GM12878 (cell line): ENCODE data around the gene PITPNM3. TPM values are rescaled to one million over a fixed set of nuclear protein-coding genes. Genes with fewer than 3 reads are reported as not detected.

Source experiments
- ATAC-seq: fragments of 200-7000 bp; cut with Tn5 transposase; 3 replicates; pipeline ENCODE4 v1.9.1; 2020; ENCODE audit warnings: mild to moderate bottlenecking, moderate library complexity
- BruUV-seq: library from RNA; stranded (reverse); fragments of 400-500 nt; replicated peaks from 2 replicates; lab custom pipeline; 2021; lab: Mats Ljungman, UMichigan
- CTCF ChIA-PET: fragments of 300-600 bp; sonication (Branson Sonifier 250); formaldehyde crosslinking; extraction: SDS; loops from one replicate; lab custom pipeline; 2021; ENCODE audit warnings: inconsistent platforms; lab: Yijun Ruan, JAX
- POLR2A ChIA-PET: fragments of 350-600 bp; formaldehyde crosslinking; extraction: SDS; loops from one replicate; lab custom pipeline; 2021; ENCODE audit warnings: inconsistent platforms; lab: Charles Lee
- RAD21 ChIA-PET: fragments of 300-600 bp; sonication (Branson Sonifier 250); formaldehyde crosslinking; loops from one replicate; lab custom pipeline; 2023; ENCODE audit warnings: antibody characterized with exemption; ENCODE audit not compliant: unreplicated experiment; lab: Charles Lee
- SMC1A ChIA-PET: fragments of 300-600 bp; sonication (Branson Sonifier 250); formaldehyde crosslinking; loops from one replicate; lab custom pipeline; 2023; ENCODE audit not compliant: unreplicated experiment, uncharacterized antibody; lab: Charles Lee
- DNase-seq: peaks from one replicate; pipeline ENCODE4 v3.0.0-alpha.2; 2011; ENCODE audit warnings: low read depth, low spot score
- FAIRE-seq: peaks from 3 replicates; lab custom pipeline; 2011; peaks lifted over from hg19 to GRCh38; lab: Jason Lieb, UNC
- H2AFZ ChIP-seq: 2 replicates; pipeline ENCODE4 v1.6.0; 2011; ENCODE audit warnings: low read depth, low read length, control low read depth; ENCODE audit not compliant: control insufficient read depth
- H3K27ac ChIP-seq: 2 replicates; pipeline ENCODE4 v1.5.1; 2011; ENCODE audit warnings: control low read depth; ENCODE audit not compliant: control insufficient read depth, insufficient read depth
- H3K27me3 ChIP-seq, 2 experiments: replicated peaks in 1 of 2; 2 replicates each; pipeline versions ENCODE4 v1.6.0 to v1.6.1; 2011; ENCODE audit warnings: low read length in 1 of 2; ENCODE audit not compliant: control insufficient read depth in 2 of 2, insufficient read depth in 2 of 2
- H3K36me3 ChIP-seq, 2 experiments: 2 replicates each; pipeline ENCODE4 v1.5.1; 2011; ENCODE audit warnings: low read length in 1 of 2; ENCODE audit not compliant: control insufficient read depth in 2 of 2, insufficient read depth in 2 of 2
- H3K4me1 ChIP-seq: 2 replicates; pipeline ENCODE4 v1.6.1; 2011; ENCODE audit warnings: mild to moderate bottlenecking, low read length, moderate library complexity, mixed read lengths; ENCODE audit not compliant: control insufficient read depth, insufficient read depth
- H3K4me2 ChIP-seq: 2 replicates; pipeline ENCODE4 v1.6.0; 2011; ENCODE audit warnings: control low read depth; ENCODE audit not compliant: control insufficient read depth, insufficient read depth
- H3K4me3 ChIP-seq: fragments of 200-600 bp; sonication (generic); 2 replicates; pipeline ENCODE4 v1.5.1; 2016
- H3K79me2 ChIP-seq: 2 replicates; pipeline ENCODE4 v1.6.0; 2011; ENCODE audit warnings: low read length; ENCODE audit not compliant: control insufficient read depth, insufficient read depth
- H3K9ac ChIP-seq: 2 replicates; pipeline ENCODE4 v1.8.0; 2011; ENCODE audit warnings: low read length, control low read depth, mixed read lengths; ENCODE audit not compliant: control insufficient read depth, insufficient read depth
- H3K9me3 ChIP-seq: replicated peaks from 3 replicates; pipeline ENCODE4 v1.5.1; 2011; ENCODE audit warnings: mild to moderate bottlenecking, low read length; ENCODE audit not compliant: control insufficient read depth, insufficient read depth
- H4K20me1 ChIP-seq: 2 replicates; pipeline ENCODE4 v1.6.0; 2011; ENCODE audit not compliant: control insufficient read depth, insufficient read depth
- PAX8 ChIP-seq: fragments of 450-650 bp; IDR thresholded peaks from 2 replicates; pipeline ENCODE4 v1.6.1; 2017; ENCODE audit warnings: mild to moderate bottlenecking, moderate library complexity
- SRF ChIP-seq, 2 experiments: IDR thresholded peaks; 2 replicates each; pipeline ENCODE4 v1.6.1; 2011; ENCODE audit warnings: low read depth in 2 of 2, low read length in 2 of 2, mild to moderate bottlenecking in 1 of 2, moderate library complexity in 1 of 2
- TCF12 ChIP-seq: IDR thresholded peaks from 2 replicates; pipeline ENCODE4 v1.6.1; 2011; ENCODE audit warnings: low read depth, mild to moderate bottlenecking, low read length
- WGBS: methylation state at CpG from one replicate; pipeline ENCODE4 v1.1.6; 2016; ENCODE audit warnings: low lambda C conversion rate; ENCODE audit not compliant: insufficient replicate concordance, insufficient coverage; ENCODE audit errors: missing lambda C conversion rate; 5-methylcytosine and 5-hydroxymethylcytosine counted together
- in situ Hi-C: fragments of 300-500 bp; cut with MboI; formaldehyde crosslinking; loops from 9 replicates; pipeline ENCODE4 v1.14.3; 2018; ENCODE audit warnings: mixed read lengths
- intact Hi-C: fragments of 100-400 bp; cut with micrococcal nuclease; formaldehyde crosslinking; loops from one replicate; pipeline ENCODE4 v1.14.2; 2022; ENCODE audit not compliant: unreplicated experiment
- polyA plus RNA-seq, 11 experiments: library from polyadenylated mRNA; depleted of rRNA in 4 of 11; unstranded in 6 of 11; stranded (reverse) in 5 of 11; fragments of >200 nt; fragmentation: Nextera tagmentation in 4 of 11; fragmentation: Illumina TruSeq in 1 of 11; extraction: Ambion mirVana in 4 of 11; extraction: Trizol in 1 of 11; gene quantifications; 1 replicate in 1 of 11; 2 replicates in 10 of 11; pipeline versions ENCODE4 v1.2.1 to v1.2.3, GENCODE V29; 2011 to 2016; ENCODE audit warnings: inconsistent platforms in 2 of 11, missing spikeins in 2 of 11, low read depth in 1 of 11
- total RNA-seq, 4 experiments: library from RNA; depleted of rRNA in 3 of 4; stranded (reverse); fragments of >200 nt in 3 of 4; fragmentation: Illumina TruSeq in 1 of 4; extraction: Trizol in 1 of 4; gene quantifications; 2 replicates each; pipeline versions ENCODE4 v1.2.1 to v1.2.3, GENCODE V29; 2013 to 2021
- TF ChIP-seq, protein P1 (sequence below): fragments of 150-350 bp; IDR thresholded peaks from 2 replicates; pipeline ENCODE4 v1.6.1; 2016; ENCODE audit warnings: low read depth, low read length
- TF ChIP-seq, protein P2 (sequence below): fragments of 150-350 bp; IDR thresholded peaks from 2 replicates; pipeline ENCODE4 v1.6.1; 2014; ENCODE audit warnings: mild to moderate bottlenecking, low read depth, low read length
- TF ChIP-seq, protein P3 (sequence below): fragments of 450-650 bp; IDR thresholded peaks from 2 replicates; pipeline ENCODE4 v1.6.1; 2017; ENCODE audit warnings: mild to moderate bottlenecking, moderate library complexity
- TF ChIP-seq, protein P4 (sequence below): fragments of 450-650 bp; IDR thresholded peaks from 2 replicates; pipeline ENCODE4 v1.6.1; 2016; ENCODE audit warnings: mild to moderate bottlenecking

Gene PITPNM3
- total and polyA plus RNA-seq, 10 of the 15 experiments (the other 5 are each of a cell fraction or from before 2014, with no cell fraction given) = 0.02 to 0.49 (median 0.19) TPM; not detected in 1

DNA sequence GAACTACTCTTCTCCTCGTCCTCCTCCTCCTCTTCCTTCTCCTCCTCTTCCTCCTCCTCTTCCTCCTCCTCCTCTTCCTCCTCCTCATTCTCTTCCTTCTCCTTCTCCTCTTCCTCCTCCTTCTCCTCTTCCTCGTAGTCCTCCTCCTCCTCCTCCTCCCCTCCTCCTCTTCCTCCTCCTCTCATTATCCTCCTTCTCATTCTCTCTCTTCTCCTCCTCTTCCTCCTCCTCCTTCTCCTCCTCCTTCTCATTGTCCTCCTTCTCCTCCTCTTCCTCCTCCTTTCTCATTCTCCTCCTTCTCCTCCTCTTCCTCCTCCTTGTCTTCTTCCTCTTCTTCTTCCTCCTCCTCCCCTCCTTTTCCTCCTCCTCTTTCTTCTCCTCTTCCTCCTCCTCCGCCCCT lies 4.1 kb upstream of the PITPNM3 start:
- 15% methylated on average over 3 of the region's 3 CpGs for WGBS
- Histone ChIP-seq H3K27me3 (peaks cover 4 to 11% of the 10 kb centered on the region in 2 experiments; a peak in 3 of 4 replicates), H3K27ac (no peak overlapping the region), H3K9me3 (no peaks in the 10 kb centered on the region), H2AFZ (no peak overlapping the region), H3K4me2 (no peak overlapping the region), H4K20me1 (no peaks in the 10 kb centered on the region), H3K4me3 (no peak overlapping the region), H3K79me2 (no peaks in the 10 kb centered on the region), H3K4me1 (no peaks in the 10 kb centered on the region), H3K36me3 (no peaks in the 10 kb centered on the region), H3K9ac (no peak overlapping the region)
- ATAC-seq = no peak
- ChIA-PET SMC1A (no interaction called here), CTCF (no interaction called here), POLR2A (no interaction called here), RAD21 (no interaction called here)
- intact Hi-C loops (no loop called here), in situ Hi-C loops (no loop called here)
- no TSS peak for BruUV-seq
- no peak for DNase-seq
- TF ChIP-seq, protein P1, sequence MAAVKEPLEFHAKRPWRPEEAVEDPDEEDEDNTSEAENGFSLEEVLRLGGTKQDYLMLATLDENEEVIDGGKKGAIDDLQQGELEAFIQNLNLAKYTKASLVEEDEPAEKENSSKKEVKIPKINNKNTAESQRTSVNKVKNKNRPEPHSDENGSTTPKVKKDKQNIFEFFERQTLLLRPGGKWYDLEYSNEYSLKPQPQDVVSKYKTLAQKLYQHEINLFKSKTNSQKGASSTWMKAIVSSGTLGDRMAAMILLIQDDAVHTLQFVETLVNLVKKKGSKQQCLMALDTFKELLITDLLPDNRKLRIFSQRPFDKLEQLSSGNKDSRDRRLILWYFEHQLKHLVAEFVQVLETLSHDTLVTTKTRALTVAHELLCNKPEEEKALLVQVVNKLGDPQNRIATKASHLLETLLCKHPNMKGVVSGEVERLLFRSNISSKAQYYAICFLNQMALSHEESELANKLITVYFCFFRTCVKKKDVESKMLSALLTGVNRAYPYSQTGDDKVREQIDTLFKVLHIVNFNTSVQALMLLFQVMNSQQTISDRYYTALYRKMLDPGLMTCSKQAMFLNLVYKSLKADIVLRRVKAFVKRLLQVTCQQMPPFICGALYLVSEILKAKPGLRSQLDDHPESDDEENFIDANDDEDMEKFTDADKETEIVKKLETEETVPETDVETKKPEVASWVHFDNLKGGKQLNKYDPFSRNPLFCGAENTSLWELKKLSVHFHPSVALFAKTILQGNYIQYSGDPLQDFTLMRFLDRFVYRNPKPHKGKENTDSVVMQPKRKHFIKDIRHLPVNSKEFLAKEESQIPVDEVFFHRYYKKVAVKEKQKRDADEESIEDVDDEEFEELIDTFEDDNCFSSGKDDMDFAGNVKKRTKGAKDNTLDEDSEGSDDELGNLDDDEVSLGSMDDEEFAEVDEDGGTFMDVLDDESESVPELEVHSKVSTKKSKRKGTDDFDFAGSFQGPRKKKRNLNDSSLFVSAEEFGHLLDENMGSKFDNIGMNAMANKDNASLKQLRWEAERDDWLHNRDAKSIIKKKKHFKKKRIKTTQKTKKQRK = no peak
- TF ChIP-seq, protein P2, sequence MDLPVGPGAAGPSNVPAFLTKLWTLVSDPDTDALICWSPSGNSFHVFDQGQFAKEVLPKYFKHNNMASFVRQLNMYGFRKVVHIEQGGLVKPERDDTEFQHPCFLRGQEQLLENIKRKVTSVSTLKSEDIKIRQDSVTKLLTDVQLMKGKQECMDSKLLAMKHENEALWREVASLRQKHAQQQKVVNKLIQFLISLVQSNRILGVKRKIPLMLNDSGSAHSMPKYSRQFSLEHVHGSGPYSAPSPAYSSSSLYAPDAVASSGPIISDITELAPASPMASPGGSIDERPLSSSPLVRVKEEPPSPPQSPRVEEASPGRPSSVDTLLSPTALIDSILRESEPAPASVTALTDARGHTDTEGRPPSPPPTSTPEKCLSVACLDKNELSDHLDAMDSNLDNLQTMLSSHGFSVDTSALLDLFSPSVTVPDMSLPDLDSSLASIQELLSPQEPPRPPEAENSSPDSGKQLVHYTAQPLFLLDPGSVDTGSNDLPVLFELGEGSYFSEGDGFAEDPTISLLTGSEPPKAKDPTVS = no peak
- no peak for TF ChIP-seq SRF (IDR thresholded peaks at IDR 0.05; ENCODE audit: low read depth in 2 of 2, low read length in 2 of 2)
- TF ChIP-seq, protein P3, sequence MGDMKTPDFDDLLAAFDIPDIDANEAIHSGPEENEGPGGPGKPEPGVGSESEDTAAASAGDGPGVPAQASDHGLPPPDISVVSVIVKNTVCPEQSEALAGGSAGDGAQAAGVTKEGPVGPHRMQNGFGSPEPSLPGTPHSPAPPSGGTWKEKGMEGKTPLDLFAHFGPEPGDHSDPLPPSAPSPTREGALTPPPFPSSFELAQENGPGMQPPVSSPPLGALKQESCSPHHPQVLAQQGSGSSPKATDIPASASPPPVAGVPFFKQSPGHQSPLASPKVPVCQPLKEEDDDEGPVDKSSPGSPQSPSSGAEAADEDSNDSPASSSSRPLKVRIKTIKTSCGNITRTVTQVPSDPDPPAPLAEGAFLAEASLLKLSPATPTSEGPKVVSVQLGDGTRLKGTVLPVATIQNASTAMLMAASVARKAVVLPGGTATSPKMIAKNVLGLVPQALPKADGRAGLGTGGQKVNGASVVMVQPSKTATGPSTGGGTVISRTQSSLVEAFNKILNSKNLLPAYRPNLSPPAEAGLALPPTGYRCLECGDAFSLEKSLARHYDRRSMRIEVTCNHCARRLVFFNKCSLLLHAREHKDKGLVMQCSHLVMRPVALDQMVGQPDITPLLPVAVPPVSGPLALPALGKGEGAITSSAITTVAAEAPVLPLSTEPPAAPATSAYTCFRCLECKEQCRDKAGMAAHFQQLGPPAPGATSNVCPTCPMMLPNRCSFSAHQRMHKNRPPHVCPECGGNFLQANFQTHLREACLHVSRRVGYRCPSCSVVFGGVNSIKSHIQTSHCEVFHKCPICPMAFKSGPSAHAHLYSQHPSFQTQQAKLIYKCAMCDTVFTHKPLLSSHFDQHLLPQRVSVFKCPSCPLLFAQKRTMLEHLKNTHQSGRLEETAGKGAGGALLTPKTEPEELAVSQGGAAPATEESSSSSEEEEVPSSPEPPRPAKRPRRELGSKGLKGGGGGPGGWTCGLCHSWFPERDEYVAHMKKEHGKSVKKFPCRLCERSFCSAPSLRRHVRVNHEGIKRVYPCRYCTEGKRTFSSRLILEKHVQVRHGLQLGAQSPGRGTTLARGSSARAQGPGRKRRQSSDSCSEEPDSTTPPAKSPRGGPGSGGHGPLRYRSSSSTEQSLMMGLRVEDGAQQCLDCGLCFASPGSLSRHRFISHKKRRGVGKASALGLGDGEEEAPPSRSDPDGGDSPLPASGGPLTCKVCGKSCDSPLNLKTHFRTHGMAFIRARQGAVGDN = no peak
- TF ChIP-seq PAX8 = no peak
- TF ChIP-seq, protein P4, sequence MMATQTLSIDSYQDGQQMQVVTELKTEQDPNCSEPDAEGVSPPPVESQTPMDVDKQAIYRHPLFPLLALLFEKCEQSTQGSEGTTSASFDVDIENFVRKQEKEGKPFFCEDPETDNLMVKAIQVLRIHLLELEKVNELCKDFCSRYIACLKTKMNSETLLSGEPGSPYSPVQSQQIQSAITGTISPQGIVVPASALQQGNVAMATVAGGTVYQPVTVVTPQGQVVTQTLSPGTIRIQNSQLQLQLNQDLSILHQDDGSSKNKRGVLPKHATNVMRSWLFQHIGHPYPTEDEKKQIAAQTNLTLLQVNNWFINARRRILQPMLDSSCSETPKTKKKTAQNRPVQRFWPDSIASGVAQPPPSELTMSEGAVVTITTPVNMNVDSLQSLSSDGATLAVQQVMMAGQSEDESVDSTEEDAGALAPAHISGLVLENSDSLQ = no peak
- no peak for TF ChIP-seq TCF12
- FAIRE-seq = no peak
